ENCODE data around the gene IRAK4. TPM values are rescaled to one million over a fixed set of nuclear protein-coding genes. Genes with fewer than 3 reads are reported as not detected.

IRAK4 gene
- total RNA-seq, 2 donors from 2014 or later, result 11.6 to 31.0 TPM

- H3K27ac Mint-ChIP-seq, result peak overlapping the region; percentile 91 to 97
- peak; percentile 26 to 56 for DNase-seq (ENCODE audit: low spot score in 2 of 2)
- H3K9me3 Mint-ChIP-seq, result peaks cover 0 to 3% of the 10 kb centered on the region in 2 donors
- peak in 1 of 2 donors; percentile 39 for ATAC-seq
- peaks cover 45 to 55% of the 10 kb centered on the region in 2 donors for H3K36me3 Mint-ChIP-seq
Measured at GRCh38 chr12:43758247-43758727, 464 bp upstream of the IRAK4 start.

- H3K27ac Mint-ChIP-seq, result peak overlapping the region; percentile 69 to 97
- H3K9me3 Mint-ChIP-seq, result peaks cover 4 to 7% of the 10 kb centered on the region in 2 donors
- no peak for ATAC-seq
- DNase-seq (ENCODE audit: low spot score in 2 of 2), result no peak
- peaks cover 43 to 47% of the 10 kb centered on the region in 2 donors for H3K36me3 Mint-ChIP-seq
Measured at GRCh38 chr12:43760396-43760795, 1.6 kb downstream of the IRAK4 start.

GRCh38 chr12:43761500-43761899 lies 2.7 kb downstream of the IRAK4 start:
- ATAC-seq, result no peak
- peaks cover 36 to 40% of the 10 kb centered on the region in 2 donors for H3K36me3 Mint-ChIP-seq
- peaks cover 4 to 5% of the 10 kb centered on the region in 2 donors for H3K9me3 Mint-ChIP-seq
- no peak overlapping the region for H3K27ac Mint-ChIP-seq
- DNase-seq (ENCODE audit: low spot score in 2 of 2), result no peak

GRCh38 chr12:43762596-43762995 lies 3.8 kb downstream of the IRAK4 start:
- Mint-ChIP-seq H3K9me3 (peaks cover 3 to 4% of the 10 kb centered on the region in 2 donors), H3K36me3 (peaks cover 28 to 32% of the 10 kb centered on the region in 2 donors), H3K27ac (no peak overlapping the region)
- ATAC-seq (no peak), DNase-seq (ENCODE audit: low spot score in 2 of 2) (no peak)

GRCh38 chr12:43763769-43764168 lies 5.0 kb downstream of the IRAK4 start:
- DNase-seq (ENCODE audit: low spot score in 2 of 2), result no peak
- H3K36me3 Mint-ChIP-seq, result peaks cover 21 to 26% of the 10 kb centered on the region in 2 donors
- H3K9me3 Mint-ChIP-seq, result peaks cover 3 to 4% of the 10 kb centered on the region in 2 donors
- no peak for ATAC-seq
- no peak overlapping the region for H3K27ac Mint-ChIP-seq

- peaks cover 20 to 21% of the 10 kb centered on the region in 2 donors for H3K36me3 Mint-ChIP-seq
- DNase-seq (ENCODE audit: low spot score in 2 of 2), result no peak
- no peak overlapping the region for H3K27ac Mint-ChIP-seq
- peaks cover 3 to 4% of the 10 kb centered on the region in 2 donors for H3K9me3 Mint-ChIP-seq
- no peak for ATAC-seq
Measured at GRCh38 chr12:43764528-43764927, 5.8 kb downstream of the IRAK4 start.

- ATAC-seq (no peak), DNase-seq (ENCODE audit: low spot score in 2 of 2) (no peak)
- Mint-ChIP-seq H3K27ac (no peak overlapping the region), H3K9me3 (peaks cover 3 to 4% of the 10 kb centered on the region in 2 donors), H3K36me3 (peaks cover 17 to 19% of the 10 kb centered on the region in 2 donors)
Measured at GRCh38 chr12:43766291-43766690, 7.5 kb downstream of the IRAK4 start.

GRCh38 chr12:43776498-43776897 lies 17.7 kb downstream of the IRAK4 start:
- Mint-ChIP-seq H3K36me3 (no peaks in the 10 kb centered on the region), H3K27ac (no peak overlapping the region), H3K9me3 (no peaks in the 10 kb centered on the region)
- peak in 1 of 2 donors; percentile 56 for ATAC-seq
- DNase-seq (ENCODE audit: low spot score in 2 of 2), result no peak

- peaks cover 6 to 10% of the 10 kb centered on the region in 2 donors for H3K36me3 Mint-ChIP-seq
- ATAC-seq (no peak), DNase-seq (ENCODE audit: low spot score in 2 of 2) (no peak)
- peaks cover 0 to 2% of the 10 kb centered on the region in 2 donors for H3K9me3 Mint-ChIP-seq
- H3K27ac Mint-ChIP-seq, result no peak overlapping the region
Measured at GRCh38 chr12:43786899-43787693, 28.3 kb downstream of the IRAK4 start.

- Mint-ChIP-seq H3K9me3 (peaks cover 0 to 4% of the 10 kb centered on the region in 2 donors), H3K27ac (peak overlapping the region in 1 of 2 donors; percentile 68), H3K36me3 (peaks cover 7 to 17% of the 10 kb centered on the region in 2 donors)
- no peak for DNase-seq (ENCODE audit: low spot score in 2 of 2)
- ATAC-seq, result no peak
Measured at GRCh38 chr12:43789941-43790340, 31.2 kb downstream of the IRAK4 start.

GRCh38 chr12:43795716-43796280 lies 37.0 kb downstream of the IRAK4 start:
- Mint-ChIP-seq H3K36me3 (peaks cover 6 to 7% of the 10 kb centered on the region in 2 donors), H3K9me3 (peaks cover 0 to 4% of the 10 kb centered on the region in 2 donors), H3K27ac (no peak overlapping the region)
- ATAC-seq, result no peak
- DNase-seq (ENCODE audit: low spot score in 2 of 2), result no peak

GRCh38 chr12:43797561-43798217 lies 38.9 kb downstream of the IRAK4 start:
- ATAC-seq, result no peak
- H3K27ac Mint-ChIP-seq, result no peak overlapping the region
- peaks cover 0 to 6% of the 10 kb centered on the region in 2 donors for H3K36me3 Mint-ChIP-seq
- no peaks in the 10 kb centered on the region for H3K9me3 Mint-ChIP-seq
- DNase-seq (ENCODE audit: low spot score in 2 of 2), result no peak

GRCh38 chr12:43805149-43805859 lies 46.6 kb downstream of the IRAK4 start:
- no peaks in the 10 kb centered on the region for H3K9me3 Mint-ChIP-seq
- DNase-seq (ENCODE audit: low spot score in 2 of 2), result peak in 1 of 2 donors; percentile 5
- no peak for ATAC-seq
- peaks cover 17 to 22% of the 10 kb centered on the region in 2 donors for H3K36me3 Mint-ChIP-seq
- peak overlapping the region; percentile 94 for H3K27ac Mint-ChIP-seq

- H3K36me3 Mint-ChIP-seq, result peaks cover 17 to 22% of the 10 kb centered on the region in 2 donors
- peak within 1 kb of the TSS; percentile 94 to 100 for H3K27ac Mint-ChIP-seq
- H3K9me3 Mint-ChIP-seq, result no peaks in the 10 kb centered on the region
- peak; percentile 97 to 98 for ATAC-seq
- peak; percentile 88 to 89 for DNase-seq (ENCODE audit: low spot score in 2 of 2)
Measured at GRCh38 chr12:43805860-43806736, 47.3 kb downstream of the IRAK4 start, which contains the start of gene TWF1. Gene TWF1 (minus strand): TSS chr12:43806317. CDS start chr12:43806245, 72 bp downstream.

GRCh38 chr12:43806737-43807072 lies 48.0 kb downstream of the IRAK4 start:
- no peak for ATAC-seq

More at GRCh38 chr12:43806737-43807072, 48.0 kb downstream of the IRAK4 start:
- peak overlapping the region; percentile 94 to 100 for H3K27ac Mint-ChIP-seq
- H3K36me3 Mint-ChIP-seq, result peaks cover 17 to 22% of the 10 kb centered on the region in 2 donors
- H3K9me3 Mint-ChIP-seq, result no peaks in the 10 kb centered on the region
- DNase-seq (ENCODE audit: low spot score in 2 of 2), result no peak
